HEK293 (cell line): ENCODE data around the gene MBP.

ENCODE experiments used
- CTCF ChIA-PET: fragments of 350-600 bp; formaldehyde crosslinking; extraction: SDS; loops from one replicate; lab custom pipeline; 2021; ENCODE audit warnings: antibody characterized with exemption; lab: Yijun Ruan, JAX
- POLR2A ChIA-PET: fragments of 300-600 bp; formaldehyde crosslinking; extraction: SDS; loops from one replicate; lab custom pipeline; 2020; ENCODE audit warnings: antibody characterized with exemption, inconsistent platforms; lab: Yijun Ruan, JAX
- H3K27ac ChIP-seq: fragments of 200-500 bp; sonication (Bioruptor generic); 2 replicates; pipeline ENCODE4 v1.5.1; 2014; ENCODE audit warnings: low read depth, low read length, control low read depth, inconsistent platforms; ENCODE audit errors: extremely low read depth
- H3K36me3 ChIP-seq, 2 experiments: fragments of 200-500 bp in 1 of 2; sonication (Bioruptor generic) in 1 of 2; 1 replicate in 1 of 2; 2 replicates in 1 of 2; pipeline ENCODE4 v1.5.1; 2014 to 2017; ENCODE audit warnings: inconsistent platforms in 2 of 2, low read length in 2 of 2; ENCODE audit not compliant: control insufficient read depth in 2 of 2, insufficient read depth in 1 of 2
- H3K4me1 ChIP-seq: fragments of 200-500 bp; sonication (Bioruptor generic); 2 replicates; pipeline ENCODE4 v1.5.1; 2014; ENCODE audit warnings: mild to moderate bottlenecking, low read length, inconsistent platforms; ENCODE audit not compliant: control insufficient read depth, insufficient read depth
- H3K4me3 ChIP-seq: 2 replicates; pipeline ENCODE4 v1.5.1; 2011; ENCODE audit warnings: low read depth, mild to moderate bottlenecking, control low read depth, low read length, moderate library complexity
- H3K9me3 ChIP-seq: fragments of 200-500 bp; sonication (Bioruptor generic); 2 replicates; pipeline ENCODE4 v1.5.1; 2014; ENCODE audit warnings: low read depth, low read length, inconsistent platforms; ENCODE audit not compliant: control insufficient read depth, insufficient read depth
- GFI1B ChIP-seq: fragments of 450-650 bp; formaldehyde crosslinking; IDR thresholded peaks from 2 replicates; pipeline ENCODE4 v1.5.1; 2016; ENCODE audit warnings: missing biosample characterization, missing genetic modification characterization
- IKZF3 ChIP-seq: fragments of 450-650 bp; IDR thresholded peaks from 2 replicates; pipeline ENCODE4 v1.5.0; 2018; ENCODE audit warnings: missing biosample characterization, mild to moderate bottlenecking, missing genetic modification characterization, moderate library complexity
- PRDM6 ChIP-seq: fragments of 450-650 bp; formaldehyde crosslinking; IDR thresholded peaks from 2 replicates; pipeline ENCODE4 v1.5.1; 2017; ENCODE audit warnings: missing biosample characterization, missing genetic modification characterization
- ZBTB20 ChIP-seq: fragments of 450-650 bp; formaldehyde crosslinking; IDR thresholded peaks from 2 replicates; pipeline ENCODE4 v1.5.1; 2016; ENCODE audit warnings: missing biosample characterization, missing genetic modification characterization
- ZBTB26 ChIP-seq: fragments of 450-650 bp; formaldehyde crosslinking; optimal IDR thresholded peaks from 2 replicates; pipeline ENCODE3; 2016; ENCODE audit warnings: missing biosample characterization, mild to moderate bottlenecking, missing genetic modification characterization
- ZBTB44 ChIP-seq: fragments of 450-650 bp; IDR thresholded peaks from 2 replicates; pipeline ENCODE4 v1.5.1; 2018; ENCODE audit warnings: missing biosample characterization, mild to moderate bottlenecking, missing genetic modification characterization
- ZBTB48 ChIP-seq: fragments of 450-650 bp; formaldehyde crosslinking; IDR thresholded peaks from 2 replicates; pipeline ENCODE4 v1.5.1; 2016; ENCODE audit warnings: missing biosample characterization, missing genetic modification characterization
- ZBTB6 ChIP-seq: fragments of 450-650 bp; formaldehyde crosslinking; IDR thresholded peaks from 2 replicates; pipeline ENCODE4 v1.5.1; 2017; ENCODE audit warnings: missing biosample characterization, missing genetic modification characterization
- ZBTB8A ChIP-seq: fragments of 450-650 bp; formaldehyde crosslinking; IDR thresholded peaks from 2 replicates; pipeline ENCODE4 v1.5.1; 2016; ENCODE audit warnings: missing biosample characterization, missing genetic modification characterization
- ZFP3 ChIP-seq: fragments of 450-650 bp; formaldehyde crosslinking; IDR thresholded peaks from 2 replicates; pipeline ENCODE4 v1.5.1; 2016; ENCODE audit warnings: low read depth, missing biosample characterization, missing genetic modification characterization
- ZFP69B ChIP-seq: fragments of 450-650 bp; formaldehyde crosslinking; IDR thresholded peaks from 2 replicates; pipeline ENCODE4 v1.5.1; 2016; ENCODE audit warnings: missing biosample characterization, missing genetic modification characterization
- ZNF121 ChIP-seq: fragments of 450-650 bp; formaldehyde crosslinking; IDR thresholded peaks from 2 replicates; pipeline ENCODE4 v1.5.1; 2016; ENCODE audit warnings: missing biosample characterization, missing genetic modification characterization
- ZNF16 ChIP-seq: fragments of 450-650 bp; formaldehyde crosslinking; IDR thresholded peaks from 2 replicates; pipeline ENCODE4 v1.5.1; 2016; ENCODE audit warnings: low read depth, missing biosample characterization, missing genetic modification characterization
- ZNF202 ChIP-seq: fragments of 450-650 bp; formaldehyde crosslinking; IDR thresholded peaks from 2 replicates; pipeline ENCODE4 v1.5.1; 2016; ENCODE audit warnings: missing biosample characterization, missing genetic modification characterization, borderline replicate concordance
- ZNF335 ChIP-seq: fragments of 450-650 bp; formaldehyde crosslinking; conservative IDR thresholded peaks from 2 replicates; pipeline ENCODE4 v1.5.1; 2016; ENCODE audit warnings: missing biosample characterization, missing genetic modification characterization
- ZNF341 ChIP-seq: fragments of 450-650 bp; formaldehyde crosslinking; IDR thresholded peaks from 2 replicates; pipeline ENCODE4; 2016; ENCODE audit warnings: low read depth, missing biosample characterization, missing genetic modification characterization
- ZNF366 ChIP-seq: fragments of 450-650 bp; formaldehyde crosslinking; conservative IDR thresholded peaks from 2 replicates; pipeline ENCODE4 v1.5.1; 2016; ENCODE audit warnings: missing biosample characterization, missing genetic modification characterization
- ZNF398 ChIP-seq: fragments of 450-650 bp; formaldehyde crosslinking; IDR thresholded peaks from 2 replicates; pipeline ENCODE4 v1.5.1; 2017; ENCODE audit warnings: missing biosample characterization, missing genetic modification characterization
- ZNF404 ChIP-seq: fragments of 450-650 bp; formaldehyde crosslinking; IDR thresholded peaks from 2 replicates; pipeline ENCODE4 v1.5.1; 2017; ENCODE audit warnings: missing biosample characterization, missing genetic modification characterization
- ZNF529 ChIP-seq: fragments of 450-650 bp; formaldehyde crosslinking; IDR thresholded peaks from 2 replicates; pipeline ENCODE4 v1.5.1; 2017; ENCODE audit warnings: missing genetic modification characterization, missing biosample characterization; ENCODE audit not compliant: insufficient replicate concordance
- ZNF558 ChIP-seq: fragments of 450-650 bp; formaldehyde crosslinking; IDR thresholded peaks from 2 replicates; pipeline ENCODE4 v1.5.1; 2016; ENCODE audit warnings: missing biosample characterization, missing genetic modification characterization
- ZNF623 ChIP-seq: fragments of 450-650 bp; formaldehyde crosslinking; IDR thresholded peaks from 2 replicates; pipeline ENCODE4 v1.5.1; 2016; ENCODE audit warnings: missing biosample characterization, missing genetic modification characterization
- ZNF768 ChIP-seq: fragments of 450-650 bp; formaldehyde crosslinking; IDR thresholded peaks from 2 replicates; pipeline ENCODE4 v1.5.1; 2018; ENCODE audit warnings: missing biosample characterization, mild to moderate bottlenecking, missing genetic modification characterization
- ZNF777 ChIP-seq: fragments of 450-650 bp; formaldehyde crosslinking; IDR thresholded peaks from 2 replicates; pipeline ENCODE4 v1.5.1; 2017; ENCODE audit warnings: missing biosample characterization, missing genetic modification characterization, borderline replicate concordance
- ZNF791 ChIP-seq: fragments of 450-650 bp; formaldehyde crosslinking; IDR thresholded peaks from 2 replicates; pipeline ENCODE4 v1.5.1; 2016; ENCODE audit warnings: missing biosample characterization, missing genetic modification characterization

MBP gene

GRCh38 chr18:77132369-77133050 lies at the start of gene MBP:
Gene MBP, minus strand, starts transcription at chr18:77132783. Its CDS starts 27,522 bp downstream, at chr18:77105261.
- ChIA-PET CTCF (interaction anchor here (0.5 kb wide), 1 partner anchor 62 kb away, joined by 4 read pairs; no protein-coding TSS in a partner anchor), POLR2A (interaction anchor here (0.6 to 1.8 kb wide), 5 partner anchors 9 to 130 kb away, joined by 3 to 4 read pairs (median 3); no protein-coding TSS in a partner anchor)
- TF ChIP-seq ZFP3 (no peak), ZBTB8A (peak; percentile 2; the same call in 1 of the 2 replicates), ZBTB26 (tag by site-specific recombination) (peak; percentile 77), ZNF366 (tag by site-specific recombination) (no peak), ZNF791 (tag by site-specific recombination) (no peak), ZFP69B (tag by site-specific recombination) (no peak), ZNF202 (tag by site-specific recombination) (no peak), ZNF341 (0 out of 2 replicates have a peak, but pooled peaks have one; percentile 24), IKZF3 (tag by site-specific recombination) (no peak), ZBTB48 (tag by site-specific recombination) (0 out of 2 replicates have a peak, but pooled peaks have one; percentile 30), ZNF529 (tag by site-specific recombination) (no peak), ZNF404 (tag by site-specific recombination) (no peak), GFI1B (tag by site-specific recombination) (no peak), ZBTB6 (tag by site-specific recombination) (no peak), PRDM6 (tag by site-specific recombination) (no peak), ZNF121 (tag by site-specific recombination) (peak; percentile 92), ZNF398 (tag by site-specific recombination) (no peak), ZNF777 (tag by site-specific recombination) (0 out of 2 replicates have a peak, but pooled peaks have one; percentile 6), ZNF335 (tag by site-specific recombination) (peak; percentile 46; the same call in 1 of the 2 replicates), ZNF623 (tag by site-specific recombination) (no peak), ZBTB20 (tag by site-specific recombination) (peak; percentile 44; the same call in 1 of the 2 replicates), ZNF16 (no peak), ZNF558 (tag by site-specific recombination) (no peak), ZNF768 (tag by site-specific recombination) (peak; percentile 44; the same call in 1 of the 2 replicates), ZBTB44 (tag by site-specific recombination) (no peak)
- Histone ChIP-seq H3K4me3 (peak within 1 kb of the TSS; percentile 65), H3K27ac (peak within 1 kb of the TSS; percentile 80; the same call in 1 of the 2 replicates), H3K9me3 (no peaks in the 10 kb centered on the region), H3K36me3 (peaks cover 0 to 5% of the 10 kb centered on the region in 2 experiments; a peak in 1 of 3 replicates), H3K4me1 (peaks cover 10% of the 10 kb centered on the region)
